Gastroesophageal sphincter (tissue), 3 donors: ENCODE results near the gene USP17L18.
"Not testable (repeated sequence)": the region's sequence is repeated elsewhere in the genome, so short reads cannot be mapped to it uniquely, and the experiment has no call there.

ENCODE experiments used
- CTCF ChIP-seq, 4 experiments: fragments of 200-600 bp in 2 of 4; fragments of 450-650 bp in 2 of 4; sonication (generic) in 1 of 4; IDR thresholded peaks; one replicate each; pipeline ENCODE4 v1.5.1; 2017 to 2019; ENCODE audit warnings: antibody characterized with exemption in 4 of 4, mild to moderate bottlenecking in 2 of 4, moderate library complexity in 2 of 4
- POLR2A ChIP-seq, 2 donors: fragments of 450-650 bp; IDR thresholded peaks; one replicate each; pipeline ENCODE4 v1.6.1; 2017; ENCODE audit warnings: antibody characterized with exemption in 2 of 2, mild to moderate bottlenecking in 2 of 2, moderate library complexity in 1 of 2
- POLR2AphosphoS5 ChIP-seq: sonication (generic); formaldehyde crosslinking; IDR thresholded peaks from one replicate; pipeline ENCODE4 v1.6.1; 2017; ENCODE audit warnings: antibody characterized with exemption

GRCh38 chr4:9262572-9262971, 14.1 kb downstream of the USP17L18 start, which contains the start of gene USP17L21:
- TF ChIP-seq POLR2A (IDR thresholded peaks at IDR 0.05); CTCF (IDR thresholded peaks at IDR 0.05); POLR2AphosphoS5: not testable (repeated sequence)
